ENCODE data around the gene PXK.

GRCh38 chr3:58391156-58391865, 58.6 kb downstream of the PXK start:
- TF ChIP-seq EP300 (IDR thresholded peaks at IDR 0.05; ENCODE audit: borderline replicate concordance in 1 of 2, control insufficient read depth in 1 of 2, low read depth in 2 of 2, low read length in 2 of 2) (no peak), SP1 (IDR thresholded peaks at IDR 0.05; ENCODE audit: low read depth, low read length) (no peak), HDAC2 (IDR thresholded peaks at IDR 0.05) (no peak), EGR1 (IDR thresholded peaks at IDR 0.05; ENCODE audit: borderline replicate concordance in 1 of 2, low read depth in 2 of 2, low read length in 2 of 2) (no peak), REST (IDR thresholded peaks at IDR 0.05; ENCODE audit: low read depth, low read length) (no peak), HDAC6 (IDR thresholded peaks at IDR 0.05; ENCODE audit: unreplicated experiment) (no peak), MAX (IDR thresholded peaks at IDR 0.05; ENCODE audit: low read depth, low read length) (no peak), MYC (IDR thresholded peaks at IDR 0.05; ENCODE audit: insufficient read depth, insufficient read length, insufficient replicate concordance, low read length, severe bottlenecking) (no peak)
- TF ChIP-seq, protein P1, sequence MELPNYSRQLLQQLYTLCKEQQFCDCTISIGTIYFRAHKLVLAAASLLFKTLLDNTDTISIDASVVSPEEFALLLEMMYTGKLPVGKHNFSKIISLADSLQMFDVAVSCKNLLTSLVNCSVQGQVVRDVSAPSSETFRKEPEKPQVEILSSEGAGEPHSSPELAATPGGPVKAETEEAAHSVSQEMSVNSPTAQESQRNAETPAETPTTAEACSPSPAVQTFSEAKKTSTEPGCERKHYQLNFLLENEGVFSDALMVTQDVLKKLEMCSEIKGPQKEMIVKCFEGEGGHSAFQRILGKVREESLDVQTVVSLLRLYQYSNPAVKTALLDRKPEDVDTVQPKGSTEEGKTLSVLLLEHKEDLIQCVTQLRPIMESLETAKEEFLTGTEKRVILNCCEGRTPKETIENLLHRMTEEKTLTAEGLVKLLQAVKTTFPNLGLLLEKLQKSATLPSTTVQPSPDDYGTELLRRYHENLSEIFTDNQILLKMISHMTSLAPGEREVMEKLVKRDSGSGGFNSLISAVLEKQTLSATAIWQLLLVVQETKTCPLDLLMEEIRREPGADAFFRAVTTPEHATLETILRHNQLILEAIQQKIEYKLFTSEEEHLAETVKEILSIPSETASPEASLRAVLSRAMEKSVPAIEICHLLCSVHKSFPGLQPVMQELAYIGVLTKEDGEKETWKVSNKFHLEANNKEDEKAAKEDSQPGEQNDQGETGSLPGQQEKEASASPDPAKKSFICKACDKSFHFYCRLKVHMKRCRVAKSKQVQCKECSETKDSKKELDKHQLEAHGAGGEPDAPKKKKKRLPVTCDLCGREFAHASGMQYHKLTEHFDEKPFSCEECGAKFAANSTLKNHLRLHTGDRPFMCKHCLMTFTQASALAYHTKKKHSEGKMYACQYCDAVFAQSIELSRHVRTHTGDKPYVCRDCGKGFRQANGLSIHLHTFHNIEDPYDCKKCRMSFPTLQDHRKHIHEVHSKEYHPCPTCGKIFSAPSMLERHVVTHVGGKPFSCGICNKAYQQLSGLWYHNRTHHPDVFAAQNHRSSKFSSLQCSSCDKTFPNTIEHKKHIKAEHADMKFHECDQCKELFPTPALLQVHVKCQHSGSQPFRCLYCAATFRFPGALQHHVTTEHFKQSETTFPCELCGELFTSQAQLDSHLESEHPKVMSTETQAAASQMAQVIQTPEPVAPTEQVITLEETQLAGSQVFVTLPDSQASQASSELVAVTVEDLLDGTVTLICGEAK (IDR thresholded peaks at IDR 0.05; ENCODE audit: borderline replicate concordance) = no peak
